ENCODE measurements around the gene SRGAP2B.
"Not testable (repeated sequence)": the region's sequence is repeated elsewhere in the genome, so short reads cannot be mapped to it uniquely, and the experiment has no call there.

SRGAP2B gene

DNA sequence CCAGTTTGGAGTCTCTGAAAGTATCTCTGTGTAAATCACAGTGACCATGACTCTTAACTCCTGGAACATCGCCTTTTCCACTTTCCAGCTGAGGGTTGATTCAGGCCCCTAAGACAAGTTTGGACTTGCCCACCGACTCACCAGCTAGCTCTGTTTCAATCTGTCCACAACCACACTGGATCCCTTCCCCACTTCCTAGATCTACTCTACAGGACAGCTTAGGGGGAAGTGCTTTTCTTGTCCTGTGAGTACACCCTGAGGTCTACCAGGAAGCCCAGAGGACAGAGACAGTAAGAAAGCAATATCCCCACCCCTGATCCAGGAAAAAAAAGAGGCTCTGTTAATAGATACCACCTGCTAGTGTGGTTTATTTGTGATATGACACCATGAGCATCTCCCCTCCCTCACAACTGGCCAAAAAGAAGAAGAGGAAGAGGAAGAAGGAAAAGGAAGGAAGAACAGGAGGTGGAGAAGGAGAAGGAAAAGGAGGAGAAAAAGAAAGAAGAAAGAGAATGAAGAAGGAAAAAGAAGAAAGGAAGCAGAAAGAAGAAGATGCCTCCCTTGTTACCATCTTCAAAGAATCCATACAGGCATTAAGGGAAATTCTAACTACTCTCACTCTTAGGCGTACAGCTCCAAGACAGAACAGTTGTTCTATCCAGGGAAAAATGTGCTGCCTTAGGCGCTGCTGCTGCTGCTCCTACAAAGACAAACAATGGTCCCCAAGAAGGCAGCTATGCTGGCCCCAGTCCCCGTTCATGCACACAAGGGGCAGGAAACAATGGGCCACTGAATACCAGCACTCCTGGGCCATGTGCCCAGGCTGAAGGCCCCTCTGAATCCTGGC is 96.8 kb downstream of the SRGAP2B start:
- not testable (repeated sequence) for DNase-seq (ENCODE audit: low read depth)

DNA sequence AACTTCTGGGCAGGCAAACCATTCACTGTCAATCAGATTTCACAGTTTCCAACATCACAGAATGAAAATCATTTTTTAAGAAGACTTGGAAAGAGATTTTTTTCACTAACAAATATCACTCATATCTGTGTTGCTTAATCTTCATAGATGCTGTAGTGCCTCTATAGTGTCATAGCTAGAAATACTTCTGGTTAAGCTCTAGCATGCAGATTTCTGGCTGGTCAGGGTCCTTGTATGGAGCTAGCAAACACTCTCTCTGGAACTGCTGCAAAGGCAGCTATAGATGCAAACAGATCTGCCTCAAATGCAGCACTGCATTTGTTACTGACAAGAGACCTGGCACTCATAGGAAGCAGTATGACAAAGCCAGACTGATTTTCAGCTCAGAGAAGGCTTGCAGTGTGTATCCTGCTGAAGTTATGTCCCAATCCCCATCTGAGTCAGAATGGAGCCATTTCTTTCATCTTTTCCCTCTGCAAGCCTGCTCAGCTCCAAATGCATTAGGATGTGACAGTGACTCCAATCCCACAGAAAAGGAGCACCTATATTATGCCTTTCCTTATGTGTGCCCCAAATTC is 99.2 kb downstream of the SRGAP2B start:
- DNase-seq (ENCODE audit: low read depth) = not testable (repeated sequence)

DNA sequence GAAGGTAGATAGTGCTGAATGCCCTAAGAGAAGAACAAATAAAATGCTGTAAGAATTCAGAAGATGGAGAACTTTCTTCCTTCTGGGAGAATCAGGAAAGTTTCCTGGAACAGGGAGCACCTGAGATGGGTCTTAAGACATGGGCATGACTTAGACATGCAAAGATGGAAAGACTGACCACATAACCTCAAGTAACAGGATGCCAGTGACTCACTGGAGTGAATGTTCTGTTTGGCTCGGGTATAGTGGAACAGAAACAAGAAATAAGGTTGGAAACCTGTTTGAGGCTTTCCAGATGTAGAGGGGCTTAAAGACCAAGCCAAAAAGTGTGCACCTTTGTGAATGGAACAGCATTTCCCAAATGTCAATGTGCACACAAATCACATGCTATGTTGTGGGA is 102.2 kb downstream of the SRGAP2B start:
- DNase-seq (ENCODE audit: low read depth) = not testable (repeated sequence)

DNA sequence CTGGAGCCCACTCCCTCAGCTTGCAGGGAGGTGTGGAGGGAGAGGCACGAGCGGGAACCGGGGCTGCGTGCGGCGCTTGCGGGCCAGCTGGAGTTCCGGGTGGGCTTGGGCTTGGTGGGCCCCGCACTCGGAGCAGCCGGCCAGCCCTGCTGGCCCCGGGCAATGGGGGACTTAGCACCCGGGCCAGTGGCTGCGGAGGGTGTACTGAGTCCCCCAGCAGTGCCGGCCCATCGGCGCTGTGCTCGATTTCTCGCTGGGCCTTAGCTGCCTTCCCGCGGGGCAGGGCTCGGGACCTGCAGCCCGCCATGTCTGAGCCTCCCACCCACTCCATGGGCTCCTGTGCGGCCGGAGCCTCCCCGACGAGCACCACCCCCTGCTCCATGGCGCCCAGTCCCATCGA is 104.5 kb downstream of the SRGAP2B start:
- DNase-seq (ENCODE audit: low read depth) = not testable (repeated sequence)

DNA sequence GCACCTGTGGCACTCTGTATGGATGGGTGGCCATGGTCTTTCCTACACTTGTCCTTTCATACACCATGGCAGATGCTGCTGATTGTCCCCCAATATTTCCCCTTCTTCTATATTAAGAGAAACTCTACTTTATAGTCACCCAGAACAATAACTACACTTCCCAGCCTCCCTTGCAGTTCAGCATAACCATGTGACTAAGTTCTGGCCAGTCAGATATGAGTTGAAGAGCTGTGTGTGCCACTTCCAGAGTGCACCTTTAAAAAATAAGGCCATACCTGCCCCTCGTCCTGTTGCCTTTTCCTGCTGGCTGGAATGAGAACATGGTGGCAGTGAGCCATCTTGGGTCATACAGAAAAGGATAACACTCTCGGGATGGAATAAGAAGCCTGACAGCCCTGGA is 108.0 kb downstream of the SRGAP2B start:
- DNase-seq (ENCODE audit: low read depth) = not testable (repeated sequence)

DNA sequence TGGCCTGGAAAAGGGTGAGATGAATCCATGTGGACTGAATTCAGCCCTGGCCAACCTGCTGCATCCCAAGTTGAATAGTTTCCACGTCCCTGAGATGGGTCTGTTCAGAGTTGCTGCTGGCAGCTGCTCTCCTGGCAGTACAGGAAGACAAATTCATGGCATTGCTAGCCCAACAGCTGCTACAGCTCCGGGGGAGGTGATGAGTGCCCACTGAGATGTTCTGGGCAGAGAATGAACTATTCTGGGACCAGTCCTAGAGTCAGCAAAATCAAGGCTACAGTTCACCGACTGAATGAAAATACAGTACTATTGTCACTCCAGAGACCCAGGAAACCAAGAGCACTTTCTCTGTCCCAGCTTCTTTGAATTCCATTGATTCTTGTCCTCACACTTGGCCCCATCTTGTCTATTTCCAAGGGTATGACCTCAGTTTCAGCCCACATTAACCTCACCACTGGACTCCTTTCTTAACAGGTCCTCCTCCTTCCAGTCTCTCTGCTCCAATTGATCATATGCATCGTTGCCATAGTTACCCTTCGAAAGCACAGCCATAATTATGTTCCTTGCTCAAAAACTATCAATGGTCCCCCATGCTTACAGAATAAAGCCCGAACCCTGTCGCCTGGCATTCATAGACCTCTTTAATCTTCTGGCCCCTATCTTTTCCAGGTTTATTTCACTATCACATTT is 108.8 kb downstream of the SRGAP2B start:
- DNase-seq (ENCODE audit: low read depth) = not testable (repeated sequence)

DNA sequence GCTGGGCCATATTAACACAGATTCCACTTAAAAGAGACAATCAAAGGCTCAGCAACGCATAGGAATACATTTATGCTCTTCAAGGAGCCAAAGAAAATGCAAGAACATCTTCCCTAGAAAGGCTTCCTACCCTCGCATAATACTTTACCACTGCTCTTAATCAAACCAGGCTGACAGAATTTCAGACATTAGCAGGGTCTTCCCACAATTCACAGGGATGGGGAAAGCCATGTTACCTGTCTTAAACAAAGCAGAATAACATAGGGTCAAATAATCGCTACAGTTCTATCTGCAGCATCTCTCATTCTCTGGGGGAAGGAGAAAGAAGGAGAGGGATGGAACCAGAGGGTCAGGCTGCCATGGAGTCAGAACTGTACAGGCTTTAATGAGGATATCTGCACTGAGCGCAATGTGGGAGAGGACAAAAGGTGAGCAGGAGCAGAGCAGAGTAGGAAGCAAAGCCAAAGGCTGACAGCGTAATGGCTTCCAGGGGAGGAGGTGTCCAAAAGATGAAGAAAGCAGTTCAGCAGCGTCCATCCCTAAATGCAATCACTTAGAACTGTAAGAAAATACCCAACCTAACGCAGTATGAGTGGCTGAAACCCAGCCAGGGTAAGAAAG is 109.5 kb downstream of the SRGAP2B start:
- DNase-seq (ENCODE audit: low read depth) = not testable (repeated sequence)

DNA sequence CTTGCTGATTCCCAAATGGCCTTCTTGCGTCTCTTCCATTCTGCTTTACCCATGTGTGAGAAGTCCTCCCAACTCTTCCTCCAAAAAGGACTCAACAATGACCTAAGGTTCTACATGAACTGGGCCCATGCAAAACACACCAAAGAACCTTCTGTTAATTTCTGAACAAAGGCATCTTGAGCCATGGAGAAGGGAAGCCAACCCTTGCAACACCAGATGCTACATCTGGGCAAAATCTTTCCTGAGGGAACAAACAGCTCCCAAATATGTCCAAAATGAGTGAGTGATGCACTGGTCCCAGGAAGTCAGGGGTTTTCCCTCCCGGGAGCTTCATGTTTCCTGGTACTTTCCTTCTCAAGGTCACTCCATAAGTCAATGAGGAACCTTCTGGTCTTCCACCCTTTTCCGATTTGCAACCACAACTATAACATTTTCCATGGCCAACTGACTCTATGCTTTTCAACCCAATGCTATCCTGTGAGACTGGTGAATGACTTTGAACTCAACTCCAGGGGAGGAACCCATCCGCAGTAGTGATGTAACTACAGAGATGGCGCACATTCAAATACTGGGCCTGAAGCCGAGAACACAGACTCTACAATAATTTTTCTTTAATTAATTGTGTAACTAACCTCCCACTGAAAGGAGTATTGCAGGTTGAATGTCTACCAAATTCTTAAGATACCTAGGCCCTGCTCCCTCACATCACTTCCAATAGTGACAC is 112.2 kb downstream of the SRGAP2B start:
- not testable (repeated sequence) for DNase-seq (ENCODE audit: low read depth)

DNA sequence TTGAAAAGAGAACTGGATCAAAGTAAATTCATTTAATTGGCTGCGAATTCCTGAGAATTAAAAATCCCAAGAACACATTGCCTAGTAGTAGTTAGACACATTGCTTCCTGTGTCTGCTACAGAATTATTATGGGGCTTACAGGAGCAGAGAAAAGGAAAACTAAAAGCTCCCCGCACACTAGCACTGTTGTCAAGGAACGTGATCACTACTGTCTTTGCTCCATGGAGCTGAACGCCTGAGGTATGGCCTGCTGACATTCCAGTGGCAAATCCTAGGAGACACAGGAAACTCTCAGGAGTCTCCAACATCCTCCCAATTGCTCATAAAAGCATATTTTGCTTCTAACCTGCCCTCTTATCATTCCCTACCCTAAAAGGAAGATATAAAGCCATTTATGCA is 114.0 kb downstream of the SRGAP2B start:
- DNase-seq (ENCODE audit: low read depth) = not testable (repeated sequence)

DNA sequence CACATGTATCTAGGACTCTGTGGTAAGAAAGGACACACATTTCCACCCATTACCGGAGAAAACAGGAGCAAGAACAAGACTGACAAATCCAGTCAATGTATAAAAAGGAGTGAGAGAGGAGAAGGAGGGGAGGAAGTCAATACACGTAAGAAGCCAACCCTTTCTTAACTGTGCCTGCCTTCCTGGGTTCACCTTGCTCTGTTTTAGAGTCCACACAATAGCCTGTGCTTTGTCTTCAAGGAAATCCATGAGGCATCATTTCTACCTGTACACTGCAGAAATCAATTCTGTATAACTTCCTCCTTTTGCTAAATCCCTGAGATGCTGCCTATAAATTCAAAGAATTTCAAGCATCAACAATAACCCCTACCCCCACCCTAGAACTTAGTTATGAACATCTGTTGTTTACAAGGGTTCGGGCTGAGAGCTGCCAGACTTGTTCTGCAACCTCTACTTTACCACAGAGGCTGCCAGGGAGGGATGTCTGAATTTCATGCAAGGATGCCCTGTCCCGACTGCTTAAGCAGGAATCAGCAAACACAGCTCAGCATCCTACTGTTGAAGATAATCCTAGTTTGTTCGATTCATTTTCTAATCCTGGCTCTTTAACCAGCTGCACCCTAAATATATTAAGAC is 115.0 kb downstream of the SRGAP2B start:
- DNase-seq (ENCODE audit: low read depth) = not testable (repeated sequence)

DNA sequence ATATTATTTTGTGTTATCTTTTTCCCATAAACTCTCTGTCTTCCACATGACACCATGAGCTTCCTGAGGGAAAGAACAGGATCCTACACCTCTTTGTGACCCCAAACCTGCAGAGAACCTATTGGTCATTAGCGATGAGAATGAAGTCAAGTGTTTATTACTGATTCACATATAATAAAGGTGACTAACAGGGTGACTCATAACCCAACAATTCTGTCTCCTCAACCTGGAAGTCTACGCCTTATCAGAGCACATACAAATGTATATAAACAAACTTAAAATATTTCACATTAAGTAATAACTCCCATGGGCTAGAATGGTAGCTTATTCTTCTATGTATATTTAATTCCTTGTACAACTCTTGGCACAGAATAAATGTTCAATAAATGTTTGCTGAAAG is 117.3 kb downstream of the SRGAP2B start:
- DNase-seq (ENCODE audit: low read depth) = not testable (repeated sequence)

DNA sequence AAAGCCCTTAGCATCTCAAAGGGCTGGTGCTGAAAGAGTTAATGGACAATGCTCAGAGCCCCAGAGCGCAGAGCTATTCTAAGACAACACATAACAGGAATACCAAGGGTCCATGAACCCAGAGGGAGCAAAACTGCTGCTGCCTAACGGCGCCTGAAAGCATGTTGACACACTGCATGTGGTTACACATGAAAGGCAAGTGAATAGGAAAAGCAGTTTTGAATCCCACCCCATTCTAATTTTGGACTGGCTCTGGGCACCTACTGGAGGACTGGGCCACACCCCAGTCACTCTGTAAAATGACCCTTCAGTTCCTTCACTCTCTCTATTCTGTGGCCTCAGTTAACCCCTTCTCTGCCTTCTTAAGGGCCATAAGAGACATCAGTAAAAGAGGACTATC is 123.2 kb downstream of the SRGAP2B start:
- DNase-seq (ENCODE audit: low read depth) = not testable (repeated sequence)

DNA sequence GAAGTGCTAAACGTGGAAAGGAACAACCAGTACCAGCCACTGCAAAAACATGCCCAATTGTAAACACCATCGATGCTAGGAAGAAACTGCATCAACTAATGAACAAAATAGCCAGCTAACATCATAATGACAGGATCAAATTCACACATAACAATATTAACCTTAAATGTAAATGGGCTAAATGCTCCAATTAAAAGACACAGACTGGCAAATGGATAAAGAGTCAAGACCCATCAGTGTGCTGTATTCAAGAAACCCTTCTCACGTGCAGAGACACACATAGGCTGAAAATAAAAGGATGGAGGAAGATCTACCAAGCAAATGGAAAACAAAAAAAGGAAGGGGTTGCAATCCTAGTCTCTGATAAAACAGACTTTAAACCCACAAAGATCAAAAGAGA is 128.6 kb downstream of the SRGAP2B start:
- not testable (repeated sequence) for DNase-seq (ENCODE audit: low read depth)

DNA sequence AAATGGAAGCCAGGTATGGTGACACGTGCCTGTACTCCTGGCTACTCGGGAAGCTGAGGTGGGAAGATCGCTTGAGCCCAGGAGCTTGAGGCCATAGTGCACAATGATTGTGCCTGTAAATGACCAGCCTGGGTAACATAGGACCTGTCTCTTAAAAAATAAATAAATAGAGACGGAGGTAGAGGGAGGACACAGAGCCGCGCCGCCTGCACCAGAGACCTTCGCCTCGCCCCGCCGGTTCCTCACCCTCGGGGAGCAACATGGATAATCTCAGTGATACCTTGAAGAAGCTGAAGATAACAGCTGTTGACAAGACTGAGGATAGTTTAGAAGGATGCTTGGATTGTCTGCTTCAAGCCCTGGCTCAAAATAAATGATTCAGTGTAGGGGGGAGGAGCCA is 130.4 kb downstream of the SRGAP2B start:
- DNase-seq (ENCODE audit: low read depth) = not testable (repeated sequence)

DNA sequence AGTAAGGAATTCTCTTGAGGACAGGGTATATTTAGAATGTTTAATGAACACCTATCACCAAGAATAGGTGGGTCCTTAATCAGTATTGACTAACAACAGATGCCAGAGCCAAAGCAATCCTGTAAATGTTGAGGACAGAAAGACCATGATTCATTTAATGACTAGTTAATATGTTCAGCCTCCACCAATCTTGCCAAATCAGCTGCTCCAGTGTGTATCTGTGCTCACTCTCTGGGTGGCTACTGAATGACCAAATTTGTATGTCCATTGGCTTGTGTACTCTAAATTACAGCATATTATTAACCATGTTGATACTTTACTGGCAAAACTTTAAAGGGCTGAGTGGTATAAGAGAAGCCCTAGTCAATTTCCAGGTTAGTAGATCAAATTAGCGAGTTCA is 130.9 kb downstream of the SRGAP2B start:
- not testable (repeated sequence) for DNase-seq (ENCODE audit: low read depth)

DNA sequence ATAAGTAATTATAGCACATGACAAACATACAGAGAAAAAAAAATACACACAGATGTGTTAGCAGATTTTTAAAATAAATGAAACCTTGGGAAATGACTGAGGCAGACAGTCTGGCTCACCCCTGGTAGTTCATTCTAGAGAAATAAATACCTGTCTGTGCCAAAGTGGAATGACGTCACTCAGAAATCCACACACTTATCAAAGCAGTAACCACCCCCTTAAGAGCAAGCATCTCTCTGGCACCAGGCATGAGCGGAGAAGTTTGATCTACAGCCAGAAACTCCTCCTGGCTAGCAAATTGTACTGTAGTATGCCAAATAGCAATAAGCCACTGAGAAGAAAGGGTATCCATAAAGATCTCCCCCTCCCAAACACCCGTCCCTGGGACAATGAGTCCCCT is 131.6 kb downstream of the SRGAP2B start:
- DNase-seq (ENCODE audit: low read depth) = not testable (repeated sequence)

DNA sequence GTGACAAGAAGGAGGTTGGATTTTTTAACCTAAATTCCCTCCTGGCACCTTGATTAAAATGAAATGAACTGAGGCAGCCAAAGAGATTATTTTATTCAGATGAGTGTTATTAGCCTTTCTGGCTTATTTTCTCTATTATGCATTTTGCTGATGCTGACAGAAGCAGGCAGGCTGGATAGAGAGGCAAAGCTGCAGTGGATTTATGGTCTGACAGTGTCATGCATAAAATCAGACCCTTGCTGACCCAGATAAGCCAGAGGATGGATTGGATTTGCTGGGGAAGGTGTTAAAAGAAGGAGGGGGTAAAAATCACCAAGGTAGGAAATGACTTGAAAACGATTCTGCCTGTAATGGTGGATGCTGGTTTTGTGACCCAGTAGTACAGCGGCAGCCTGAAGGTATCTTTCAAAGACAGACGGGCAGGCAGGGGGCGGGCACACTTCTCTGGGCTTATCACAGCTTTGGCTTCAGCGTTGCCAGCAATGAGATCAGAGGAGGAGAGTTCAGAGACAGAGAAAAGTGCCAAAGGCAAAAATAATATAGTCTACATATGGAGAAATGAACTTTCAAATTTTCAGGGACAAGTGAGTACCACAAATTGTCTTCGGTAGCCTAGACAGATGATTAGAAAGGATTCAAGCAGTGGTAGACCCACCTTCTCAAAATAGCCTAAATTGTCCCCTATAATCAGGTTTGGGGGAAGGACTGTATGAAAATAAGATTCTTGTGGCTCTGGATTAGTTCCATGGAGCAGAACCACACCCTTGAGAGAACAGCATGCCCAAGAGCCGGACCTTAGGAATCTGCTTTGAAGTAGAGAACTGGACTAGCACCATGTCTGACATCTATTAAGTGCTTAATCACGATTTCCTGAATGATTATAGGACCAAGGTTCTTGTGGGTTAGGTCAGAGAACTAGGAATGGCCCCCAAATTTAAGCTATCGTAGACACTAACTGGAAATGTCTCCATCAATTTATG is 133.2 kb downstream of the SRGAP2B start:
- DNase-seq (ENCODE audit: low read depth) = not testable (repeated sequence)

DNA sequence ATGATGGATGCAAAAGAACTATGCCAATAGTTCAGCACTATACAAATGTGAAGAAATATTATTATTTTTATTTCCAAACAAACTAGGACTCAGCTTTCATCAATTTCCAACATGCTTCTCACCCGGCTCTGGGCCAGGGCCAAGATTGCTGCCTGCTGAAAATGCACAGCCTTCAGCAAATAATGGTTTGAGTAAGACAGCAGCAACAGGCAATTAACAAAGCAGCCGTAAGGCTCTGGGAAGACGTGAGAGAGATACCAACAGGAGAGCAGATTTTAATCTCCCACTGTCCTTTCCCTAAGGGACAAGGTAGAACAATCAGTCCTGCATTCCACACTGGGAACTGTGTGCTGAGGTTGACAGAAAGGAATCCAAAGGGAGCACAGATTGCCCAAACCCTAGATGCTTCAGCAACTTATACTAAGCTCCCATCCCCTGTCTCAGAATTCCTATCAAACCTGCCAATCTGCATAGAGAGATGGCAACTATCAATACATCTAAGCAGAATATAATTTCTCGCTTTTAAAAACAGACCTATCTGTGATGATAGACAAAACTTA is 134.1 kb downstream of the SRGAP2B start:
- DNase-seq (ENCODE audit: low read depth) = not testable (repeated sequence)

DNA sequence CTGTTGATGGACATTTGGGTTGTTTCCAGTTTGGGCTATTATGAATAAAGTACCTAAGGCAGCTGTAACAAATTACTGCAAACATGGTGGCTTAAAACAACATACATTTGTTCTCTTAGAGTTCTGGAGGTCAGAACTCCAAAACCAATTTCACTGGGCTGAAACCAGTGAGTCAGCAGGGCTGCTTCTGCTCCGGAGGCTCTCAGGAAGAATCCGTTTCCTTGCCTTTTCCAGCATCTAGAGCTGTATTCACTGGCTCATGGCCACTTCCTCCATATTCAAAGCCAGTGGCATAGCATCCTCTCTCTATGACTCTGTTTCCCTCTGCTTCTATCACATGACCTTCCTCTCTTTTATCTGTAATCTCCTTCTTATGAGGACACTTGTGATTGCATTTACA is 146.7 kb downstream of the SRGAP2B start:
- not testable (repeated sequence) for DNase-seq (ENCODE audit: low read depth)

DNA sequence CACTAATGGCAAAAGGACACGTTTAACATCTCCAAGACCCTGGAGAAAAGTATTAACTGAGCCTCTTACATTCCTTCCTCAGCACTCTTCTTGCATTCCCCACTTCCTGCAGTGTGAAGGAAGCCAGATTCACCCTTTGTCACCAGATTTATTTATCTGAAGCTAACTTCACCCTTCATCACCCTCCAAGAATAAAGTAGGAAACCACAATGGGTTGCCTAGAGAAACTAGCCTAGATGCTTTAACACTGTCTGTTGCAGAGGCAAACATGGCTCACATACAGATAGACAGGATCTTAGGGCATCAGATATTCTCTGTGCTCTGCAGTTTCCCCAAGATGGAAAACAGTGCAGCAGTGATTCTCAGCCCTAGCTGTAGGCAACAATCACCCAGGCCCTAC is 147.6 kb downstream of the SRGAP2B start:
- DNase-seq (ENCODE audit: low read depth) = not testable (repeated sequence)
